ENCODE measurements around the gene TRIM62.

Gene TRIM62

DNA sequence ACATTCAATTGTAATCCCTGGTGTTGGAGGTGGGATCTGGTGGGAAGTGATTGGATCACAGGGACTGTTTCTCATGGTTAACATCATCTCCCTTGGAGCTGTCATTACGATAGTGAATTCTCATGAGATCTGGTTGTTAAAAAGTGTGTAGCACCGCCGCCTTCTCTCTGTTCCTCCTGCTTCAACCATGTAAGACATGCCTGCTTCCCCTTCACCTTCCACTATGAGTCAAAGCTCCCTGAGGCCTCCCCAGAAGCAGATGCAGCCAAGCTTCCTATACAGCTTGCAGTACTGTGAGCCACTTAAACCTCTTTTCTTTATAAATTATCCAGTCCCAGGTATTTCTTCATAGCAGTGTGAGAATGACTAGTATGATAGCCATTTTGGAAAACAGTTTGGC lies 30.1 kb upstream of the TRIM62 start:
- Histone ChIP-seq H3K4me3 (no peak overlapping the region), H3K36me3 (no peaks in the 10 kb centered on the region), H3K4me2 (no peak overlapping the region), H3K4me1 (no peaks in the 10 kb centered on the region), H3K9ac (no peak overlapping the region), H4K20me1 (no peaks in the 10 kb centered on the region), H3K27ac (no peak overlapping the region), H3K27me3 (no peaks in the 10 kb centered on the region), H3K9me3 (no peaks in the 10 kb centered on the region)
- TF ChIP-seq Cebpa-rat (IDR thresholded peaks at IDR 0.05): no peak

DNA sequence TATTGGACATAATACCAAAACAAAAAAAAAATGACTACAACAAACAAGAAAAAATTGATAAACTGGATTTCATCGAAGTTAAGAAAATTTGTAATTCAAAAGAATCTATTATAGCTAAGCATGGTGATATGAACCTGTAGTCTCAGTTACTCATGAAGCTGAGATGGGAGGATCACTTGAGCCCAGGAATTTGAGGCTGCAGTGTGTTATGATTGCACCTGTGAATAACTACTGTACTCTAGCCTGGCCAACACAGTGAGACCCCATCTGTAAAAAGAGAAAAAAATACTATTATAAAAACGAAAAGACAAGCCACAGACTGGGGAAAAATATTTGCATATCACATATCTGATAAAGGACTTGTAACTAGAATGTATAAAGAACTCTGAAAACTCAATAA lies 24.5 kb upstream of the TRIM62 start:
- no peak for TF ChIP-seq Cebpa-rat (IDR thresholded peaks at IDR 0.05)
- no peak overlapping the region for H3K4me2 ChIP-seq
- H3K27ac ChIP-seq: no peak overlapping the region
- no peaks in the 10 kb centered on the region for H4K20me1 ChIP-seq
- no peak overlapping the region for H3K9ac ChIP-seq
- no peaks in the 10 kb centered on the region for H3K36me3 ChIP-seq
- no peaks in the 10 kb centered on the region for H3K4me1 ChIP-seq
- no peaks in the 10 kb centered on the region for H3K9me3 ChIP-seq
- H3K27me3 ChIP-seq: no peaks in the 10 kb centered on the region
- no peak overlapping the region for H3K4me3 ChIP-seq

DNA sequence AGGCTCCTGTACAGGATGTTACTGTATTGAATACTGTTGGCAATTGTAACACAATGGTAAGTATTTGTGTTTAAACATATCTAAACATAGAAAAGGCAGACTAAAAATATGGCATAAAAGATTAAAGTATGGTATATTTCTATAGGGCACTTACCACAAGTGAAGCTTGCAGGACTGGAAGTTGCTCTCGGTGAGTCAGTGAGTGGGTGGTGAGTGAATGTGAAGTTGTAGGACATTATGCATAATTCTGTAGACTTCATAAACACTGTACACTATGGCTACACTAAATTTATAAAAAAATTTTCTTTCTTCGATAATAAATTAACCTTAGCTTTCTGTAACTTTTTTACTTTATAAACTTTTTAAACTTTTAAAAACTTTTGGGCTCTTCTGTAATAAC lies 13.7 kb upstream of the TRIM62 start:
- H3K4me3 ChIP-seq: no peak overlapping the region
- no peaks in the 10 kb centered on the region for H3K36me3 ChIP-seq
- no peaks in the 10 kb centered on the region for H3K27me3 ChIP-seq
- H3K4me2 ChIP-seq: no peak overlapping the region
- H3K9me3 ChIP-seq: no peaks in the 10 kb centered on the region
- H4K20me1 ChIP-seq: no peaks in the 10 kb centered on the region
- no peak for TF ChIP-seq Cebpa-rat (IDR thresholded peaks at IDR 0.05)
- no peak overlapping the region for H3K9ac ChIP-seq
- no peak overlapping the region for H3K27ac ChIP-seq
- peaks cover 7% of the 10 kb centered on the region for H3K4me1 ChIP-seq

DNA sequence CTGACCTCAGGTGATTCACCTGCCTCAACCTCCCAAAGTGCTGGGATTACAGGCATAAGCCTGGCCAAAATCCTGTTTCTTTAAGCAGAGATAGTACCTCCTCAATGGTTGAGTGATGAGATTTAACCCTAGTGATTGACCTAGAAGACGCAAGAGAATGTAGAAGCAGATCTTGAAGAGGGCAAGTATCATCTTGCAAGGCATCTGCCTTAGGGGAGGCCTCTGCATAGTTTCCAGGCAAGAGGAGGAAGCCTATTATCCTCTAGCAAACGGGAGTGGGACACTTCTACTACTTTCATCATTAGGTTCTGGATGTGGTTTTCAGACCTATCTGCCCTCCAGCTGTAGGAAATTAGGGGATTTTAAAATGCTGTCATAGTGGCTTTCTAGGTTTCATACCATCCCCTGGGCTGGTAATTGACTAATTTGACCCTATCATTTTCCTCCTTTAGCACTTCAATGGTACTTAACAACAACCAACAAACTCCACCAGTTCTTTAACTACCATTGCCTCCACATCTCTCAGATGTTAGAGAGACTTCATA lies 10.0 kb upstream of the TRIM62 start:
- Histone ChIP-seq H4K20me1 (no peaks in the 10 kb centered on the region), H3K36me3 (no peaks in the 10 kb centered on the region), H3K9ac (no peak overlapping the region), H3K4me2 (no peak overlapping the region), H3K27ac (no peak overlapping the region), H3K9me3 (no peaks in the 10 kb centered on the region), H3K27me3 (no peaks in the 10 kb centered on the region), H3K4me1 (peaks cover 9% of the 10 kb centered on the region), H3K4me3 (no peak overlapping the region)
- TF ChIP-seq Cebpa-rat (IDR thresholded peaks at IDR 0.05): no peak

DNA sequence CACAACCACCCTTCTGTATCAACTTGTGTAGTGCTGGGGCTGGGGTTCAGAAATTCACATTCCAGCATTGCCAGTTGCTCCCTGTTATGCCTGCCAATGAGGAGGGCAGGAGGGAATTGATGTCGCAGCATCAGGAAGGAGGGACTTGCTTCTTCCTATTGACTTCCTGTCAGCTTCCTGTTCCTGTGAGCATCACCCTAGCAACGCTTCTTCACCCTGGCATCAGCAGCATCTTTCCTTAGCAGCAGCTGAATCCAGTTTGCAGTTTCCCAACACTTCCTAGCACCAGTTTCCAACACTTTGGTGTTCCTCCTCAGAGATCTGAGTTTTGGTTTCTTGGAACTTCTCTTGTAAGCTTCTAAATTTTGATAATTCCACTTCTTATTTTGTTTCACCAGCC lies 8.9 kb upstream of the TRIM62 start:
- H3K36me3 ChIP-seq: no peaks in the 10 kb centered on the region
- H3K4me3 ChIP-seq: no peak overlapping the region
- H4K20me1 ChIP-seq: no peaks in the 10 kb centered on the region
- no peak overlapping the region for H3K9ac ChIP-seq
- no peaks in the 10 kb centered on the region for H3K27me3 ChIP-seq
- no peak for TF ChIP-seq Cebpa-rat (IDR thresholded peaks at IDR 0.05)
- no peaks in the 10 kb centered on the region for H3K9me3 ChIP-seq
- H3K27ac ChIP-seq: no peak overlapping the region
- H3K4me2 ChIP-seq: peak overlapping the region; percentile 18
- peaks cover 9% of the 10 kb centered on the region for H3K4me1 ChIP-seq

DNA sequence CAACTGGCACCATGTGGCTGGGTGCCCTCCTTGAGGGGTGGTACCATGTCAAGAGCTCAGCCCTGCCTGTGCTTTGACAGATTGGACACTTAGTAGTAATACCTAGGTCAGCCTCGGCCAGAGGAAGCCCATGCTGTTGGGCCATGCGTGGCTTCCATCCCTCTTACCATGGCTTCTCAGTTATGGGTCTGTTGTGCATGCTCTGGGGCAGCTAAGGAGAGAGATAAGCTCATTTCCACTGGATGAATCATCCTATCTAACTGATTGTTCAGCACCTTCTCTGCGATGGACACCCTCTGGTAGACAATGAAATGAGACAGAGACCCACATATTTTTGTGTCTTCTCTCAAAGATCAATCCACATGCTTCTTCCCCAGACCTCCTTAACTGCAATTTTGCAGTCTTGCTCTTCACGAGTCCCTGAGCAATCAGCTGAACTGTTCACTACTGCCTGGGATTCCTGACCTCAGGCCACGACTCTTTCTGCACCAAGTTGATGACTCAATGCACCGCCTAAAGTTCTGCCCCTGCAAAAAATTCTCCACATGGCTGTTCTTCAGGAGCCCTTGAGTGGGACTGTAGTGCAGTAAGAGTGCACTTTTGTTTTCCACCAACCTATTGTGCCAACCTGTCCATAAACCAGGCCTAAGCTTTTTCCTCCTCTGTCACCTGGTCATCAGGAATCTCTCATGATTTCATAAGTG lies 6.9 kb upstream of the TRIM62 start:
- no peak overlapping the region for H3K4me2 ChIP-seq

DNA sequence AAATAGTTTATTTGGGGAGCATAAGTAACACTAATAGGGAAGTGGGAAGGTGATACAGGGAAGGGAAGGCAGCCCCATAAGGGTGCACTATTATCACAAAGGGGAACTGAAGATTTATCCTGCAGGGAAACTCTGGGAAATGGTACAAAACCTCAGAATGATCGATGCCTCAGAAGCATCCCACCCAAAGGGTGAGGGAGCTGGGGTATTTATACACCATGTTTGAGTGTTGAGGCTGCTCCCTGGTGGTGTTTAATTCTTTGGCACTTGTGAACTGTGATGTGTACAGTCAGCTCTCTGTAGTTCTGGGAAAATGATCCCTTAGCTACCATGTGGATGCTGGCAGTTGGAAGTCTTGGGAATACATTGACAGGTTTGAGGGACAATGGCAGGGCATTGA lies 5.1 kb upstream of the TRIM62 start:
- H3K9me3 ChIP-seq: no peaks in the 10 kb centered on the region
- H3K4me3 ChIP-seq: no peak overlapping the region
- H3K36me3 ChIP-seq: no peaks in the 10 kb centered on the region
- H3K4me2 ChIP-seq: no peak overlapping the region
- H4K20me1 ChIP-seq: no peaks in the 10 kb centered on the region
- no peaks in the 10 kb centered on the region for H3K27me3 ChIP-seq
- no peak for TF ChIP-seq Cebpa-rat (IDR thresholded peaks at IDR 0.05)
- peaks cover 25% of the 10 kb centered on the region for H3K4me1 ChIP-seq
- H3K27ac ChIP-seq: no peak overlapping the region
- H3K9ac ChIP-seq: no peak overlapping the region

More for the DNA sequence above, 6.9 kb upstream of the TRIM62 start:
- no peak overlapping the region for H3K4me3 ChIP-seq
- TF ChIP-seq Cebpa-rat (IDR thresholded peaks at IDR 0.05): no peak
- no peaks in the 10 kb centered on the region for H3K9me3 ChIP-seq
- no peaks in the 10 kb centered on the region for H3K36me3 ChIP-seq
- no peak overlapping the region for H3K27ac ChIP-seq
- H3K9ac ChIP-seq: no peak overlapping the region
- H3K27me3 ChIP-seq: no peaks in the 10 kb centered on the region
- peaks cover 9% of the 10 kb centered on the region for H3K4me1 ChIP-seq
- H4K20me1 ChIP-seq: no peaks in the 10 kb centered on the region

DNA sequence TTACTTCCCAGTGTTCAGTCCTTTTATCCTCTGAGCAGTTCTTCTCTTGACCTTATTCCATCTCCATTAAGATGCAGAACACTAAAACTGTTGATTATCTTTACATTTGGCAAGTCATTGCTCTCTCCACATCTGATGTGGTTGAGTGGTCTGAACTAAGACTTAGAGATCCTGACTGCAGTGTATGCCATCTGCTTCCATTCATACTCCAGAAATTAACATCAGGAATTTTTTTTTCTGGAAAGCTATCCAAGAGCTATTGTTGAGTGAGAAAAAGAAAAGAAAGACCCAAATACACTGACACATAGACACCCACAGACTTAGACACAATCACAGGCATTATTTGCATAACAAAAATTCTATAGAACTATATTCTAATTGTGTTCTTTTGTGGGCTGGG lies 3.7 kb upstream of the TRIM62 start:
- peaks cover 18% of the 10 kb centered on the region for H3K4me1 ChIP-seq
- no peaks in the 10 kb centered on the region for H3K27me3 ChIP-seq
- H4K20me1 ChIP-seq: peaks cover 6% of the 10 kb centered on the region; the same call in 1 of the 2 replicates
- no peak for TF ChIP-seq Cebpa-rat (IDR thresholded peaks at IDR 0.05)
- H3K4me3 ChIP-seq: no peak overlapping the region
- H3K4me2 ChIP-seq: no peak overlapping the region
- no peaks in the 10 kb centered on the region for H3K36me3 ChIP-seq
- no peak overlapping the region for H3K9ac ChIP-seq
- no peak overlapping the region for H3K27ac ChIP-seq
- no peaks in the 10 kb centered on the region for H3K9me3 ChIP-seq

DNA sequence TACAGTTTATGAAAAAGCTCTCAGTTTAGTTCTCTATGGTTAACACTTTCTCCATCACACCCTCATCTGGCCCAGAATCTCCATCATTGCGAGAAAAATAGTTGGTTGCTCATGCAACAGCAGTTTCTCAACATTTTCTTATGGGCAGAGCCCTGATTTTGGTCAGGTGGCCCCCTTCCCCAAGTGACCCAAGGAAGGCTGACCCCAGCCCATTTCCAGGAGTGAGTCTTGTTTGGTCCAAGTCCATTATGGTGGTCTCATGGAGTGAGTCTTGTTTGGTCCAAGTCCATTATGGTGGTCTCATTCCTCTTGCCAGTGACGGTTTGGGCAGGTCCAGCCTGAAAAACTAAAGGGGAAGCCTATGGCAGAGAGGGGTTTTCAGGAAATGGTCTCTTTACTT lies 1.5 kb upstream of the TRIM62 start:
- Histone ChIP-seq H3K36me3 (peaks cover 5% of the 10 kb centered on the region), H3K9ac (no peak overlapping the region), H3K9me3 (no peaks in the 10 kb centered on the region), H3K4me1 (peaks cover 23% of the 10 kb centered on the region), H3K27me3 (no peaks in the 10 kb centered on the region), H4K20me1 (peaks cover 29% of the 10 kb centered on the region), H3K4me3 (no peak overlapping the region), H3K27ac (no peak overlapping the region), H3K4me2 (no peak overlapping the region)
- TF ChIP-seq Cebpa-rat (IDR thresholded peaks at IDR 0.05): no peak

DNA sequence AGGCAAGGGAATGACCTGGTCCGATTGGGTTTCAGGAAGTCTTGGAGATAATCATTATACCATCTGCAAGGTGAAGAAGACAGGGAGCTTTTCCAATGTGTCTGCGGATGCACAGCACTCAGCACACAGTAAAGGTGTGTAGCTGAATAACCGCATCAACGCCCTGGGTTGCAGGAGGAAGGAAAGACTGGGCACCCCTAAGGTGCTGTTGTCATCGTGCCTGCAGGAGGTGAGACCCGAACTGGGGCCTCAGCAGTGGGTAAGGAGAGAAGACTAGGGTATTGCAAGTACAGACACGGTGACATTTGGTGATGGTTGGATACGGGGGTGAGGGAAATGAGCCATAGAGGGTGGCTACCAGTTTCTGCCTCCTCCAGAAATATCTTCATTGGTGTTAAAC lies 1.1 kb upstream of the TRIM62 start:
- TF ChIP-seq Cebpa-rat (IDR thresholded peaks at IDR 0.05): no peak
- Histone ChIP-seq H3K27me3 (no peaks in the 10 kb centered on the region), H3K9me3 (no peaks in the 10 kb centered on the region), H3K27ac (no peak overlapping the region), H3K4me2 (peak overlapping the region; percentile 98), H4K20me1 (peaks cover 33% of the 10 kb centered on the region), H3K36me3 (peaks cover 9% of the 10 kb centered on the region), H3K4me1 (peaks cover 23% of the 10 kb centered on the region), H3K9ac (no peak overlapping the region), H3K4me3 (no peak overlapping the region)
